HUDEP-2 (cell line): ENCODE measurements around the gene KRTAP2-1.
"Not testable (repeated sequence)": the region's sequence is repeated elsewhere in the genome, so short reads cannot be mapped to it uniquely, and the experiment has no call there.

Experiments
- DNase-seq, 76 experiments: peaks; one replicate each; lab custom pipeline; 2025; ENCODE audit not compliant: unreplicated experiment in 76 of 76; lab: John Stamatoyannopoulos, UW

KRTAP2-1 gene

GRCh38 chr17:41058741-41059140 lies 11.6 kb upstream of the KRTAP2-1 start:
- no peak for DNase-seq

- no peak for DNase-seq
These were observed 10.4 kb upstream of the KRTAP2-1 start for GRCh38 chr17:41057547-41057946.

- DNase-seq, result not testable (repeated sequence)
These were observed 8.0 kb upstream of the KRTAP2-1 start, which contains the start of gene KRTAP2-2 for GRCh38 chr17:41055130-41055529. Gene KRTAP2-2 (minus strand): TSS chr17:41055230. CDS start chr17:41055211, 19 bp downstream.

GRCh38 chr17:41054556-41054955 lies 7.4 kb upstream of the KRTAP2-1 start:
- DNase-seq, result not testable (repeated sequence)

GRCh38 chr17:41054025-41054424 lies 6.9 kb upstream of the KRTAP2-1 start:
- DNase-seq, result no peak

GRCh38 chr17:41052566-41052965 lies 5.5 kb upstream of the KRTAP2-1 start:
- DNase-seq, result no peak

- DNase-seq, result no peak
These were observed 2.0 kb upstream of the KRTAP2-1 start for GRCh38 chr17:41049110-41049509.

- no peak for DNase-seq
These were observed 1.3 kb upstream of the KRTAP2-1 start for GRCh38 chr17:41048441-41048840.

- no peak for DNase-seq
These were observed 4.2 kb downstream of the KRTAP2-1 start for GRCh38 chr17:41042953-41043352.

- not testable (repeated sequence) for DNase-seq
These were observed 6.1 kb downstream of the KRTAP2-1 start, which contains the start of gene KRTAP1-1 for GRCh38 chr17:41040783-41041571. Gene KRTAP1-1 (minus strand): TSS chr17:41041450. CDS start chr17:41041397, 53 bp downstream.

- DNase-seq, result no peak
These were observed 9.2 kb downstream of the KRTAP2-1 start for GRCh38 chr17:41037853-41038350.

GRCh38 chr17:41034346-41034935 lies 12.7 kb downstream of the KRTAP2-1 start, which contains the start of gene KRTAP1-3:
Gene KRTAP1-3 (minus strand): TSS chr17:41034874. CDS start chr17:41034821, 53 bp downstream.
- not testable (repeated sequence) for DNase-seq

- DNase-seq, result no peak
These were observed 17.4 kb downstream of the KRTAP2-1 start, which contains the start of gene KRTAP1-4 for GRCh38 chr17:41029633-41030245. Gene KRTAP1-4 (minus strand): TSS chr17:41030195. CDS start chr17:41030078, 117 bp downstream.

- DNase-seq, result no peak
These were observed 20.2 kb downstream of the KRTAP2-1 start, which contains the start of gene KRTAP1-5 for GRCh38 chr17:41026715-41027471. Gene KRTAP1-5 (minus strand): TSS chr17:41027208. CDS start chr17:41027155, 53 bp downstream.

GRCh38 chr17:41024697-41025096 lies 22.4 kb downstream of the KRTAP2-1 start:
- no peak for DNase-seq

- DNase-seq, result no peak
These were observed 26.8 kb downstream of the KRTAP2-1 start for GRCh38 chr17:41020336-41020735.

GRCh38 chr17:41019415-41019814 lies 27.7 kb downstream of the KRTAP2-1 start:
- no peak for DNase-seq

- DNase-seq, result no peak
These were observed 28.6 kb downstream of the KRTAP2-1 start for GRCh38 chr17:41018541-41018940.

GRCh38 chr17:41016578-41017215 lies 30.4 kb downstream of the KRTAP2-1 start:
- no peak for DNase-seq

GRCh38 chr17:41015454-41015853 lies 31.7 kb downstream of the KRTAP2-1 start:
- no peak for DNase-seq
